ENCODE data around the gene C3orf22. TPM values are rescaled to one million over a fixed set of nuclear protein-coding genes. Genes with fewer than 3 reads are reported as not detected.

The C3orf22 gene
- total RNA-seq, 1 donor: not detected

DNA sequence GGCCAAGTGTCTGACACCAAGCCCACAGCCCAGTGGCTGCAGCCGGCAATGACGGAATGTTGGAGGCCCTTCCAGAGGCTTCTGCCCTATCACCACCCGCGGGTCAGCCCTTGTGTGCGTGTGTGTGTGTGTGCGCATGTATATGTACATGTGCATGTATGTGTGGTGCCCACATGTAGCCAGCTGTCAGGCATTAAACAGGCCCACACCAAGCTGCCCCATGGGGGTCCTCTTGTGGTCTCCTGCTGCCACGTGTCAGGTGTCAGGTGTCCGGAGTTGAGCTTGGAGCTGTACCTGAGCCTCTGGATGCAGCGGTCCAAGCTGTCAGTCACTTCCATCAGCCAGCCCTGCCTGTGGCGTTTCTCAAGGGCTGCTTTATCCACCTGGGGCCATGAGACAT is 55.0 kb downstream of the C3orf22 start:
- H3K27me3 ChIP-seq (ENCODE audit: insufficient read depth, low read length): peaks cover 11% of the 10 kb centered on the region
- no peaks in the 10 kb centered on the region for H3K36me3 ChIP-seq (ENCODE audit: insufficient read depth, low read length)
- TF ChIP-seq, protein P1, sequence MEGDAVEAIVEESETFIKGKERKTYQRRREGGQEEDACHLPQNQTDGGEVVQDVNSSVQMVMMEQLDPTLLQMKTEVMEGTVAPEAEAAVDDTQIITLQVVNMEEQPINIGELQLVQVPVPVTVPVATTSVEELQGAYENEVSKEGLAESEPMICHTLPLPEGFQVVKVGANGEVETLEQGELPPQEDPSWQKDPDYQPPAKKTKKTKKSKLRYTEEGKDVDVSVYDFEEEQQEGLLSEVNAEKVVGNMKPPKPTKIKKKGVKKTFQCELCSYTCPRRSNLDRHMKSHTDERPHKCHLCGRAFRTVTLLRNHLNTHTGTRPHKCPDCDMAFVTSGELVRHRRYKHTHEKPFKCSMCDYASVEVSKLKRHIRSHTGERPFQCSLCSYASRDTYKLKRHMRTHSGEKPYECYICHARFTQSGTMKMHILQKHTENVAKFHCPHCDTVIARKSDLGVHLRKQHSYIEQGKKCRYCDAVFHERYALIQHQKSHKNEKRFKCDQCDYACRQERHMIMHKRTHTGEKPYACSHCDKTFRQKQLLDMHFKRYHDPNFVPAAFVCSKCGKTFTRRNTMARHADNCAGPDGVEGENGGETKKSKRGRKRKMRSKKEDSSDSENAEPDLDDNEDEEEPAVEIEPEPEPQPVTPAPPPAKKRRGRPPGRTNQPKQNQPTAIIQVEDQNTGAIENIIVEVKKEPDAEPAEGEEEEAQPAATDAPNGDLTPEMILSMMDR (IDR thresholded peaks at IDR 0.05; ENCODE audit: extremely low read depth, low read depth, low read length): no peak

GRCh38 chr3:126502656-126503055 is 56.1 kb downstream of the C3orf22 start:
- DNase-seq (ENCODE audit: insufficient read length, low spot score, missing footprints): no peak
- H3K4me3 ChIP-seq (ENCODE audit: insufficient read depth, low read length): no peak overlapping the region
- TF ChIP-seq, protein P1 (IDR thresholded peaks at IDR 0.05; ENCODE audit: extremely low read depth, low read depth, low read length): no peak
- H2AFZ ChIP-seq (ENCODE audit: low read length): no peak overlapping the region
- peaks cover 11% of the 10 kb centered on the region for H3K27me3 ChIP-seq (ENCODE audit: insufficient read depth, low read length)
- no peaks in the 10 kb centered on the region for H3K4me1 ChIP-seq (ENCODE audit: insufficient read depth, low read length)
- H3K36me3 ChIP-seq (ENCODE audit: insufficient read depth, low read length): no peaks in the 10 kb centered on the region
- H3K4me2 ChIP-seq (ENCODE audit: insufficient read depth, low read length): no peak overlapping the region
- H4K20me1 ChIP-seq (ENCODE audit: insufficient read depth, low read length): no peaks in the 10 kb centered on the region
- H3K27ac ChIP-seq (ENCODE audit: low read depth, low read length): no peak overlapping the region
- no peaks in the 10 kb centered on the region for H3K9me3 ChIP-seq (ENCODE audit: low read depth, low read length)
- H3K79me2 ChIP-seq (ENCODE audit: insufficient read depth, low read length): no peaks in the 10 kb centered on the region

More for the DNA sequence above, 55.0 kb downstream of the C3orf22 start:
- no peak overlapping the region for H2AFZ ChIP-seq (ENCODE audit: low read length)
- H3K27ac ChIP-seq (ENCODE audit: low read depth, low read length): no peak overlapping the region
- H3K9me3 ChIP-seq (ENCODE audit: low read depth, low read length): no peaks in the 10 kb centered on the region
- no peak for DNase-seq (ENCODE audit: insufficient read length, low spot score, missing footprints)
- no peaks in the 10 kb centered on the region for H4K20me1 ChIP-seq (ENCODE audit: insufficient read depth, low read length)
- no peak overlapping the region for H3K4me3 ChIP-seq (ENCODE audit: insufficient read depth, low read length)
- H3K79me2 ChIP-seq (ENCODE audit: insufficient read depth, low read length): no peaks in the 10 kb centered on the region
- H3K4me1 ChIP-seq (ENCODE audit: insufficient read depth, low read length): no peaks in the 10 kb centered on the region
- H3K4me2 ChIP-seq (ENCODE audit: insufficient read depth, low read length): no peak overlapping the region

DNA sequence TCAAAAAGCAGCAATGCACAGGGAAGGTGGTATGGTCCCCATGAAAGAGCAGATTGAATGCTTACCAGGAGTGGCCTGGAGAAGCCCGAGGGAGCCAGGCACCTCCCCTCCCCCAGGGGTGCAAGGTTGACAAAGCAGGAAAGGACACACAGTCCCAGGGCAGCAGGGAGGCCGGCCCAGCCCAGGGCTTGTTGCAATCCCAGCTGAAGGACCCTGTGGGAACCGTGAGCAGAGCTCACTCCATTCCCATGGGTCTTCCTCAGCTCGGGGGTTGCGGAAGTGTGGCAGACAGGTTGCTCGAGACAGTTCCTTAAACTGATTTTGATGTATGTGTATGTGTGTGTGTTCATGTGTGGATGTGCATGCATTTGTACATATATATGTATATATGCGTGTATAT is 57.0 kb downstream of the C3orf22 start:
- Histone ChIP-seq H3K4me3 (ENCODE audit: insufficient read depth, low read length) (no peak overlapping the region), H3K4me2 (ENCODE audit: insufficient read depth, low read length) (no peak overlapping the region), H3K9me3 (ENCODE audit: low read depth, low read length) (no peaks in the 10 kb centered on the region), H2AFZ (ENCODE audit: low read length) (no peak overlapping the region), H3K27ac (ENCODE audit: low read depth, low read length) (no peak overlapping the region), H3K36me3 (ENCODE audit: insufficient read depth, low read length) (no peaks in the 10 kb centered on the region), H3K4me1 (ENCODE audit: insufficient read depth, low read length) (no peaks in the 10 kb centered on the region), H3K27me3 (ENCODE audit: insufficient read depth, low read length) (peaks cover 11% of the 10 kb centered on the region), H3K79me2 (ENCODE audit: insufficient read depth, low read length) (no peaks in the 10 kb centered on the region), H4K20me1 (ENCODE audit: insufficient read depth, low read length) (no peaks in the 10 kb centered on the region)
- TF ChIP-seq, protein P1 (IDR thresholded peaks at IDR 0.05; ENCODE audit: extremely low read depth, low read depth, low read length): no peak
- DNase-seq (ENCODE audit: insufficient read length, low spot score, missing footprints): peak; percentile 81

- Histone ChIP-seq H3K79me2 (ENCODE audit: insufficient read depth, low read length) (no peaks in the 10 kb centered on the region), H2AFZ (ENCODE audit: low read length) (no peak overlapping the region), H3K4me3 (ENCODE audit: insufficient read depth, low read length) (no peak overlapping the region), H3K4me2 (ENCODE audit: insufficient read depth, low read length) (no peak overlapping the region), H3K36me3 (ENCODE audit: insufficient read depth, low read length) (no peaks in the 10 kb centered on the region), H3K27ac (ENCODE audit: low read depth, low read length) (no peak overlapping the region), H4K20me1 (ENCODE audit: insufficient read depth, low read length) (no peaks in the 10 kb centered on the region), H3K27me3 (ENCODE audit: insufficient read depth, low read length) (peaks cover 5% of the 10 kb centered on the region), H3K4me1 (ENCODE audit: insufficient read depth, low read length) (no peaks in the 10 kb centered on the region), H3K9me3 (ENCODE audit: low read depth, low read length) (no peaks in the 10 kb centered on the region)
- no peak for DNase-seq (ENCODE audit: insufficient read length, low spot score, missing footprints)
- TF ChIP-seq, protein P1 (IDR thresholded peaks at IDR 0.05; ENCODE audit: extremely low read depth, low read depth, low read length): no peak
Measured at GRCh38 chr3:126501054-126501453, 57.7 kb downstream of the C3orf22 start.
